Heart left ventricle (tissue), 16 donors: ENCODE data around the gene DMD. TPM values are rescaled to one million over a fixed set of nuclear protein-coding genes. Genes with fewer than 3 reads are reported as not detected.
A peak's percentile ranks its signal among the peaks of the same experiment; 100 is the strongest.

Source experiments
- ATAC-seq, 4 donors: fragments of 200-7000 bp; cut with Tn5 transposase; one replicate each; pipeline ENCODE4 v1.9.1; 2020 to 2022; ENCODE audit warnings: moderate library complexity in 4 of 4, mild to moderate bottlenecking in 3 of 4, moderate number of reproducible peaks in 1 of 4
- DNase-seq, 5 donors: peaks; one replicate each; pipeline ENCODE4 v3.0.0-alpha.2; 2020
- H3K27ac ChIP-seq, 12 donors: fragments of 200-600 bp; sonication (generic) in 4 of 12; one replicate each; pipeline versions ENCODE4 v1.5.0 to v1.8.0; 2016 to 2022; ENCODE audit warnings: mild to moderate bottlenecking in 2 of 12
- H3K27me3 ChIP-seq, 9 donors: fragments of 200-600 bp; sonication (generic) in 2 of 9; one replicate each; pipeline versions ENCODE4 v1.5.1 to v1.8.0; 2016 to 2022; ENCODE audit warnings: mild to moderate bottlenecking in 3 of 9
- H3K36me3 ChIP-seq, 9 donors: fragments of 200-600 bp; sonication (generic) in 2 of 9; one replicate each; pipeline versions ENCODE4 v1.5.0 to v1.8.0; 2018 to 2022; ENCODE audit warnings: mild to moderate bottlenecking in 2 of 9
- H3K4me1 ChIP-seq, 12 donors: fragments of 200-600 bp; sonication (generic) in 4 of 12; one replicate each; pipeline versions ENCODE4 v1.5.0 to v1.8.0; 2016 to 2022; ENCODE audit warnings: mild to moderate bottlenecking in 3 of 12
- H3K4me3 ChIP-seq, 12 donors: fragments of 200-600 bp; sonication (generic) in 4 of 12; one replicate each; pipeline versions ENCODE4 v1.5.0 to v1.8.0; 2017 to 2022; ENCODE audit warnings: mild to moderate bottlenecking in 9 of 12, moderate library complexity in 4 of 12
- H3K9me3 ChIP-seq, 12 donors: fragments of 200-600 bp; sonication (generic) in 4 of 12; one replicate each; pipeline versions ENCODE4 v1.5.0 to v1.8.0; 2016 to 2022; ENCODE audit warnings: mild to moderate bottlenecking in 1 of 12
- POLR2A ChIP-seq, 2 donors: fragments of 450-650 bp; IDR thresholded peaks; one replicate each; pipeline ENCODE4 v1.6.1; 2017; ENCODE audit warnings: antibody characterized with exemption in 2 of 2, mild to moderate bottlenecking in 2 of 2, moderate library complexity in 2 of 2
- WGBS, 4 donors: extraction: QIAGEN DNeasy Blood & Tissue Kit in 2 of 4; methylation state at CpG; one replicate each; pipeline versions ENCODE4 v1.1.5 to v1.1.7; 2013 to 2018; 5-methylcytosine and 5-hydroxymethylcytosine counted together
- intact Hi-C, 10 donors: fragments of 100-400 bp; cut with DNase I; formaldehyde crosslinking; loops; one replicate each; pipeline versions ENCODE4 v1.11.1 to v1.14.2; 2022
- polyA plus RNA-seq, 2 donors: library from polyadenylated mRNA; stranded (reverse); fragments of 200-250 nt; gene quantifications; one replicate each; pipeline ENCODE4 v1.2.3, GENCODE V29; 2013
- total RNA-seq, 9 donors: library from RNA; depleted of rRNA in 2 of 9; stranded (reverse); fragments of >200 nt in 2 of 9; fragmentation: NEBNext Ultra II Directional in 3 of 9; extraction: Animal tissue kit (Norgen Biotek cat#: 25700) in 3 of 9; gene quantifications; one replicate each; pipeline versions ENCODE4 v1.1.0 to v1.2.4, GENCODE V29; 2016 to 2023
- TF ChIP-seq, protein P1 (sequence below), 12 donors: fragments of 200-600 bp; sonication (generic) in 4 of 12; IDR thresholded peaks; one replicate each; pipeline versions ENCODE4 v1.5.0 to v1.8.0; 2018 to 2022; ENCODE audit warnings: antibody characterized with exemption in 12 of 12, mild to moderate bottlenecking in 5 of 12
- donor health status: ischemic (EF 13 %, LVEDD 7.1; RV severe dilation, severe dysfunction).
- donor health status: healthy with polysubstance abuse.
- donor health status: DM: no; HTN: yes; CAD: no.
- donor health status: DM: no; HTN: no; CAD: no.
- donor health status: ischemic (EF 25% LVEDD 6.9; RV normal size, moderate dysfunction).
- donor health status: ischemic (EF 25% LVEDD 5.7; RV mildly dilated, moderate dysfunction).
- donor health status: healthy.
- donor health status: DM: yes; HTN: yes; CAD: no.
- donor health status: ischemic (EF 35%, LVEDD 5.7; RV mildly dilated, moderate dysfunction).
- donor health status: nonischemic (EF 11% LVEDD 7.7; RV severe dilation, severe dysfunction).
- donor health status: DM: yes; HTN: yes; CAD: no.
- donor health status: PGD.
- donor health status: ischemic (EF 29% LVEDD 5.4; RV normal size, mild dysfunction).
- donor health status: nonischemic (EF 23%, LVEDD 6.1; RV moderate dilation, normal function).

The DMD gene
- total and polyA plus RNA-seq, 11 donors = 34.7 to 236 (median 162) TPM

DNA sequence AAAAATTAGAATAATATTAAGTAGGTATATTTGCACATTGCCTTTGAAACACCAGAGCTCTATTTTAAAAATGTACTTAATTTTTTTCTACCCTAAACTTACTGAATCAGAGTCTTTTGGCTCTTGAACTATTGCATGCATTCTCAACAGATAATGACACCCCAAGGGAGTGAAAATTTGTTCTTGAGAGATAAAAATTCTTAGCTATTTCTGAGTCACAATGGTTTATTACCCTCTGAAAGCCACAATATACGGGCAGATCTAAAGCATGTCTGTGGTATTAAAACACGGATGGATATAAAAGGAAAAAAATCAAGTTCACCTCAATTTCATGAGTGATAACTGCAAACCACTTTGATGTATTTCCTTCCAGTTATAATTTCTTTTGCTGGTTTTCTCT, 1503.2 kb downstream of the DMD start:
- peaks cover 0 to 6% (median 0%) of the 10 kb centered on the region in 12 donors for H3K4me1 ChIP-seq
- TF ChIP-seq, protein P1, sequence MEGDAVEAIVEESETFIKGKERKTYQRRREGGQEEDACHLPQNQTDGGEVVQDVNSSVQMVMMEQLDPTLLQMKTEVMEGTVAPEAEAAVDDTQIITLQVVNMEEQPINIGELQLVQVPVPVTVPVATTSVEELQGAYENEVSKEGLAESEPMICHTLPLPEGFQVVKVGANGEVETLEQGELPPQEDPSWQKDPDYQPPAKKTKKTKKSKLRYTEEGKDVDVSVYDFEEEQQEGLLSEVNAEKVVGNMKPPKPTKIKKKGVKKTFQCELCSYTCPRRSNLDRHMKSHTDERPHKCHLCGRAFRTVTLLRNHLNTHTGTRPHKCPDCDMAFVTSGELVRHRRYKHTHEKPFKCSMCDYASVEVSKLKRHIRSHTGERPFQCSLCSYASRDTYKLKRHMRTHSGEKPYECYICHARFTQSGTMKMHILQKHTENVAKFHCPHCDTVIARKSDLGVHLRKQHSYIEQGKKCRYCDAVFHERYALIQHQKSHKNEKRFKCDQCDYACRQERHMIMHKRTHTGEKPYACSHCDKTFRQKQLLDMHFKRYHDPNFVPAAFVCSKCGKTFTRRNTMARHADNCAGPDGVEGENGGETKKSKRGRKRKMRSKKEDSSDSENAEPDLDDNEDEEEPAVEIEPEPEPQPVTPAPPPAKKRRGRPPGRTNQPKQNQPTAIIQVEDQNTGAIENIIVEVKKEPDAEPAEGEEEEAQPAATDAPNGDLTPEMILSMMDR (IDR thresholded peaks at IDR 0.05) = no peak
- intact Hi-C loops = no loop called here

DNA sequence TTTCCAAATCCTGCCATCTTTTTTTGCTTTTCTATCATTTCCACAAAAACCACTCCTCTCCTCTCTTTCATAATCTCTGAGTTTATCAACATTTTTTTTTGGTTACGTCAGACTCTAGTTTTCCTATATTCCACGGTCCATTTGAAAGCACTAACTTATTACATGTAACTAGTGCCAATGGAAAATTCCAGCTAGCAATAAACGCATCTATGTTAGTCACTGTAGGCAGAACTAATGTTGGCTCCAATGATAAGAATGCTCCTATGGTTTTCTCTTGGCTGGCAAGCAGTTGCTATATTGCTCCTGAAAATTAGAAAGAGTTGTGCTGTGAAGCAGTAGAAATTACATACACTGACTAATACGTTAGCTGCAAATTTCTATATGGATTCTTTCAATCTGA, 1504.9 kb downstream of the DMD start:
- ATAC-seq = peak in 1 of 4 donors; percentile 49
- intact Hi-C loops = no loop called here
- Histone ChIP-seq H3K27ac (no peak overlapping the region), H3K27me3 (peaks cover 0 to 3% (median 0%) of the 10 kb centered on the region in 9 donors), H3K9me3 (no peaks in the 10 kb centered on the region), H3K36me3 (no peaks in the 10 kb centered on the region), H3K4me3 (no peak overlapping the region), H3K4me1 (peaks cover 0 to 6% (median 0%) of the 10 kb centered on the region in 12 donors)
- DNase-seq = no peak
- WGBS, 4 donors = 39 to 51% (median 47%) methylated on average over 4 of the region's 4 CpGs
- no peak for TF ChIP-seq POLR2A (IDR thresholded peaks at IDR 0.05)
- TF ChIP-seq, protein P1 (IDR thresholded peaks at IDR 0.05) = no peak

More for the DNA sequence above, 1503.2 kb downstream of the DMD start:
- 31 to 68% (median 57%) methylated on average over 2 of the region's 2 CpGs for WGBS, 4 donors
- Histone ChIP-seq H3K4me3 (no peak overlapping the region), H3K27ac (no peak overlapping the region), H3K27me3 (peaks cover 0 to 3% (median 0%) of the 10 kb centered on the region in 9 donors), H3K9me3 (no peaks in the 10 kb centered on the region), H3K36me3 (no peaks in the 10 kb centered on the region)
- ATAC-seq = no peak
- no peak for DNase-seq

DNA sequence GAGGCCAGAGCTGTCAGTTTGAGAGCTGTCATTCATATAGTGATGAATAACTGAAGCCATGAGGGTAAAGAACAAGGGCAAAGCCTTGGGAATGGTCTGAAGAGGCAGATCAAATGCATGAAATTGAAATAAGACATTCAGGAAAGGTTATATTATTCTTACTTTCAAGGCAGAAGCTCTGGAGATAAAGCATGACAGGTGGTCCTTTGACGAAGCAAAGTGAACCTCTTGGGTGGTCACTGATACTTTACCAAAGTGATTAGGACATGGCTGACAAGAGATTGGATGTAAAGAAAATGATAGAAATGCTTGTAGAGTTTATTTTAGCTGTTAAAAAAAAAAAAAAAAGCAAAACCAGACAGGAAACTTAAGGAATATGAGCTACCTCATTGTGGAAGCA, 1505.5 kb downstream of the DMD start:
- peaks cover 0 to 3% (median 0%) of the 10 kb centered on the region in 9 donors for H3K27me3 ChIP-seq
- no peak overlapping the region for H3K4me3 ChIP-seq
- no peaks in the 10 kb centered on the region for H3K36me3 ChIP-seq
- H3K27ac ChIP-seq = no peak overlapping the region
- H3K4me1 ChIP-seq = peaks cover 0 to 6% (median 0%) of the 10 kb centered on the region in 12 donors
- intact Hi-C loops = no loop called here
- 56 to 91% (median 79%) methylated on average over 1 of the region's 1 CpG for WGBS, 4 donors
- TF ChIP-seq POLR2A (IDR thresholded peaks at IDR 0.05) = no peak
- TF ChIP-seq, protein P1 (IDR thresholded peaks at IDR 0.05) = no peak
- H3K9me3 ChIP-seq = no peaks in the 10 kb centered on the region
- DNase-seq = no peak
- no peak for ATAC-seq

DNA sequence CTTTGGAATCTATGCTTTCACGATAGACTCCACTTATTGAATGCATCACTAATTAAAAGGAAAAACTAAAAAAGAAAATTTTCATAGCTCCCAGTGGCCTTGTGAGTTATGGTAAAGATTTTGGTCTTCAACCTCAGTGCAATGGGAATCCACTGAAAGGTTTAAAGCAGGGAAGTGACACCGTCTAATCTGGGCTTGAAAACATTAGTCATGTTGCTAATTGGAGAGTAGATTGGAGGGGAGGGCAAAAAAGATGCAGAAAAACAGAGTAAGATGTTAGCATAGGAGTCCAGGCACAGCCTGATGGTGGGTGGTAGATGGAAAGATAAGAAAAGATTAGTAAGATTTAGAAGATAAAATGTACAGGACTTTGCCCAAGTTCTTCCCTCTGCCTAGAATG, 1506.4 kb downstream of the DMD start:
- no peak for DNase-seq
- Histone ChIP-seq H3K9me3 (no peaks in the 10 kb centered on the region), H3K4me3 (no peak overlapping the region), H3K4me1 (peaks cover 0 to 6% (median 0%) of the 10 kb centered on the region in 12 donors), H3K27ac (no peak overlapping the region), H3K27me3 (peaks cover 0 to 3% (median 0%) of the 10 kb centered on the region in 9 donors), H3K36me3 (no peaks in the 10 kb centered on the region)
- WGBS, 4 donors = 63 to 69% (median 66%) methylated on average over 2 of the region's 2 CpGs
- intact Hi-C loops = no loop called here
- peak in 2 of 4 donors; percentile 18 to 29 for ATAC-seq
- TF ChIP-seq, protein P1 (IDR thresholded peaks at IDR 0.05) = no peak
- TF ChIP-seq POLR2A (IDR thresholded peaks at IDR 0.05) = no peak
